HuH-7.5 (cell line): ENCODE measurements around the gene WNT5A.

Source experiments
- DNase-seq: peaks from one replicate; pipeline ENCODE4 v3.0.0; 2011; ENCODE audit warnings: low spot score

WNT5A gene

GRCh38 chr3:55481744-55482495 is 5.2 kb downstream of the WNT5A start:
- DNase-seq = no peak

GRCh38 chr3:55480911-55481743 is 6.0 kb downstream of the WNT5A start:
- no peak for DNase-seq

GRCh38 chr3:55477306-55478303 is 9.5 kb downstream of the WNT5A start:
- no peak for DNase-seq

- DNase-seq = no peak
Measured at GRCh38 chr3:55476515-55476914, 10.6 kb downstream of the WNT5A start.

- DNase-seq = no peak
Measured at GRCh38 chr3:55474213-55474632, 12.9 kb downstream of the WNT5A start.

- no peak for DNase-seq
Measured at GRCh38 chr3:55473788-55474187, 13.3 kb downstream of the WNT5A start.

- DNase-seq = no peak
Measured at GRCh38 chr3:55471522-55472280, 15.4 kb downstream of the WNT5A start.

- DNase-seq = no peak
Measured at GRCh38 chr3:55471084-55471483, 16.0 kb downstream of the WNT5A start.

- DNase-seq = no peak
Measured at GRCh38 chr3:55469957-55470526, 17.1 kb downstream of the WNT5A start.

GRCh38 chr3:55468251-55468650 is 18.9 kb downstream of the WNT5A start:
- no peak for DNase-seq

- no peak for DNase-seq
Measured at GRCh38 chr3:55467099-55467498, 20.0 kb downstream of the WNT5A start.

GRCh38 chr3:55466526-55466925 is 20.6 kb downstream of the WNT5A start:
- no peak for DNase-seq

- DNase-seq = no peak
Measured at GRCh38 chr3:55461896-55462295, 25.2 kb downstream of the WNT5A start.

GRCh38 chr3:55459838-55460237 is 27.3 kb downstream of the WNT5A start:
- DNase-seq = no peak

GRCh38 chr3:55458181-55458790 is 28.8 kb downstream of the WNT5A start:
- no peak for DNase-seq

- DNase-seq = no peak
Measured at GRCh38 chr3:55455915-55456314, 31.2 kb downstream of the WNT5A start.

GRCh38 chr3:55454611-55455010 is 32.5 kb downstream of the WNT5A start:
- DNase-seq = no peak

GRCh38 chr3:55453886-55454496 is 33.1 kb downstream of the WNT5A start:
- DNase-seq = no peak

GRCh38 chr3:55452886-55453285 is 34.2 kb downstream of the WNT5A start:
- no peak for DNase-seq

GRCh38 chr3:55449527-55449926 is 37.6 kb downstream of the WNT5A start:
- DNase-seq = no peak
